HL-60 (cell line): ENCODE data around the gene RPS19BP1.

ENCODE experiments used
- REST ChIP-seq: IDR thresholded peaks from 2 replicates; pipeline ENCODE4 v1.6.1; 2012; ENCODE audit warnings: low read depth; ENCODE audit not compliant: insufficient replicate concordance
- TF ChIP-seq, protein P1 (sequence below): IDR thresholded peaks from one replicate; pipeline ENCODE4 v1.5.1; 2011; ENCODE audit warnings: low read length, control low read depth, inconsistent platforms; ENCODE audit not compliant: insufficient read depth

- TF ChIP-seq, protein P1, sequence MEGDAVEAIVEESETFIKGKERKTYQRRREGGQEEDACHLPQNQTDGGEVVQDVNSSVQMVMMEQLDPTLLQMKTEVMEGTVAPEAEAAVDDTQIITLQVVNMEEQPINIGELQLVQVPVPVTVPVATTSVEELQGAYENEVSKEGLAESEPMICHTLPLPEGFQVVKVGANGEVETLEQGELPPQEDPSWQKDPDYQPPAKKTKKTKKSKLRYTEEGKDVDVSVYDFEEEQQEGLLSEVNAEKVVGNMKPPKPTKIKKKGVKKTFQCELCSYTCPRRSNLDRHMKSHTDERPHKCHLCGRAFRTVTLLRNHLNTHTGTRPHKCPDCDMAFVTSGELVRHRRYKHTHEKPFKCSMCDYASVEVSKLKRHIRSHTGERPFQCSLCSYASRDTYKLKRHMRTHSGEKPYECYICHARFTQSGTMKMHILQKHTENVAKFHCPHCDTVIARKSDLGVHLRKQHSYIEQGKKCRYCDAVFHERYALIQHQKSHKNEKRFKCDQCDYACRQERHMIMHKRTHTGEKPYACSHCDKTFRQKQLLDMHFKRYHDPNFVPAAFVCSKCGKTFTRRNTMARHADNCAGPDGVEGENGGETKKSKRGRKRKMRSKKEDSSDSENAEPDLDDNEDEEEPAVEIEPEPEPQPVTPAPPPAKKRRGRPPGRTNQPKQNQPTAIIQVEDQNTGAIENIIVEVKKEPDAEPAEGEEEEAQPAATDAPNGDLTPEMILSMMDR, result no peak
- TF ChIP-seq REST, result no peak
These were observed 20.5 kb downstream of the RPS19BP1 start for GRCh38 chr22:39512026-39512425.
